Rectal smooth muscle tissue (tissue), 1 donor: Measurements from ENCODE around the gene SLC13A3.

Experiments
- H3K27ac ChIP-seq: one replicate; pipeline ENCODE4 v1.7.0; 2013; ENCODE audit warnings: low read depth, low read length, inconsistent platforms
- H3K27me3 ChIP-seq: one replicate; pipeline ENCODE4 v1.7.0; 2013; ENCODE audit warnings: low read length; ENCODE audit not compliant: control insufficient read depth, insufficient read depth
- H3K36me3 ChIP-seq: one replicate; pipeline ENCODE4 v1.7.0; 2013; ENCODE audit warnings: low read length; ENCODE audit not compliant: control insufficient read depth, insufficient read depth
- H3K4me1 ChIP-seq: one replicate; pipeline ENCODE4 v1.7.0; 2013; ENCODE audit warnings: low read length; ENCODE audit not compliant: control insufficient read depth, insufficient read depth
- H3K4me3 ChIP-seq: one replicate; pipeline ENCODE4 v1.7.0; 2013; ENCODE audit warnings: low read length
- H3K9ac ChIP-seq: one replicate; pipeline ENCODE4 v1.7.0; 2013; ENCODE audit warnings: low read length

Gene SLC13A3

GRCh38 chr20:46636514-46636913 is 14.7 kb downstream of the SLC13A3 start:
- Histone ChIP-seq H3K4me3 (no peak overlapping the region), H3K27me3 (no peaks in the 10 kb centered on the region), H3K36me3 (no peaks in the 10 kb centered on the region), H3K4me1 (no peaks in the 10 kb centered on the region), H3K9ac (no peak overlapping the region), H3K27ac (no peak overlapping the region)

- Histone ChIP-seq H3K27ac (no peak overlapping the region), H3K9ac (no peak overlapping the region), H3K27me3 (no peaks in the 10 kb centered on the region), H3K36me3 (no peaks in the 10 kb centered on the region), H3K4me3 (no peak overlapping the region), H3K4me1 (no peaks in the 10 kb centered on the region)
Observed at GRCh38 chr20:46635514-46636136, 15.6 kb downstream of the SLC13A3 start.

GRCh38 chr20:46634528-46634927 is 16.7 kb downstream of the SLC13A3 start:
- H3K27me3 ChIP-seq: no peaks in the 10 kb centered on the region
- H3K9ac ChIP-seq: no peak overlapping the region
- no peaks in the 10 kb centered on the region for H3K36me3 ChIP-seq
- H3K27ac ChIP-seq: no peak overlapping the region
- no peaks in the 10 kb centered on the region for H3K4me1 ChIP-seq
- H3K4me3 ChIP-seq: no peak overlapping the region

- Histone ChIP-seq H3K27me3 (no peaks in the 10 kb centered on the region), H3K4me3 (no peak overlapping the region), H3K27ac (no peak overlapping the region), H3K9ac (no peak overlapping the region), H3K4me1 (no peaks in the 10 kb centered on the region), H3K36me3 (no peaks in the 10 kb centered on the region)
Observed at GRCh38 chr20:46631874-46632446, 19.3 kb downstream of the SLC13A3 start.

GRCh38 chr20:46631212-46631869 is 19.9 kb downstream of the SLC13A3 start:
- Histone ChIP-seq H3K36me3 (no peaks in the 10 kb centered on the region), H3K4me1 (no peaks in the 10 kb centered on the region), H3K4me3 (no peak overlapping the region), H3K27me3 (no peaks in the 10 kb centered on the region), H3K27ac (no peak overlapping the region), H3K9ac (no peak overlapping the region)

- Histone ChIP-seq H3K9ac (no peak overlapping the region), H3K36me3 (no peaks in the 10 kb centered on the region), H3K4me3 (no peak overlapping the region), H3K27me3 (no peaks in the 10 kb centered on the region), H3K27ac (no peak overlapping the region), H3K4me1 (no peaks in the 10 kb centered on the region)
Observed at GRCh38 chr20:46630306-46630705, 21.0 kb downstream of the SLC13A3 start.

- Histone ChIP-seq H3K9ac (no peak overlapping the region), H3K36me3 (no peaks in the 10 kb centered on the region), H3K4me1 (no peaks in the 10 kb centered on the region), H3K4me3 (no peak overlapping the region), H3K27ac (no peak overlapping the region), H3K27me3 (no peaks in the 10 kb centered on the region)
Observed at GRCh38 chr20:46629341-46629740, 21.9 kb downstream of the SLC13A3 start.

- H3K4me3 ChIP-seq: no peak overlapping the region
- H3K4me1 ChIP-seq: no peaks in the 10 kb centered on the region
- no peaks in the 10 kb centered on the region for H3K36me3 ChIP-seq
- no peak overlapping the region for H3K27ac ChIP-seq
- no peak overlapping the region for H3K9ac ChIP-seq
- no peaks in the 10 kb centered on the region for H3K27me3 ChIP-seq
Observed at GRCh38 chr20:46627234-46627633, 24.0 kb downstream of the SLC13A3 start.

GRCh38 chr20:46626758-46627157 is 24.5 kb downstream of the SLC13A3 start:
- Histone ChIP-seq H3K27ac (no peak overlapping the region), H3K36me3 (no peaks in the 10 kb centered on the region), H3K9ac (no peak overlapping the region), H3K4me1 (no peaks in the 10 kb centered on the region), H3K27me3 (no peaks in the 10 kb centered on the region), H3K4me3 (no peak overlapping the region)

GRCh38 chr20:46625875-46626373 is 25.3 kb downstream of the SLC13A3 start:
- H3K4me1 ChIP-seq: no peaks in the 10 kb centered on the region
- no peaks in the 10 kb centered on the region for H3K36me3 ChIP-seq
- H3K27me3 ChIP-seq: no peaks in the 10 kb centered on the region
- no peak overlapping the region for H3K27ac ChIP-seq
- H3K4me3 ChIP-seq: no peak overlapping the region
- no peak overlapping the region for H3K9ac ChIP-seq

GRCh38 chr20:46624946-46625345 is 26.3 kb downstream of the SLC13A3 start:
- H3K4me1 ChIP-seq: no peaks in the 10 kb centered on the region
- H3K9ac ChIP-seq: no peak overlapping the region
- no peaks in the 10 kb centered on the region for H3K36me3 ChIP-seq
- no peak overlapping the region for H3K4me3 ChIP-seq
- no peak overlapping the region for H3K27ac ChIP-seq
- H3K27me3 ChIP-seq: no peaks in the 10 kb centered on the region

GRCh38 chr20:46622165-46622564 is 29.1 kb downstream of the SLC13A3 start:
- Histone ChIP-seq H3K4me3 (no peak overlapping the region), H3K27ac (no peak overlapping the region), H3K27me3 (no peaks in the 10 kb centered on the region), H3K9ac (no peak overlapping the region), H3K4me1 (no peaks in the 10 kb centered on the region), H3K36me3 (no peaks in the 10 kb centered on the region)

- Histone ChIP-seq H3K36me3 (no peaks in the 10 kb centered on the region), H3K27me3 (no peaks in the 10 kb centered on the region), H3K27ac (no peak overlapping the region), H3K4me3 (no peak overlapping the region), H3K4me1 (no peaks in the 10 kb centered on the region), H3K9ac (no peak overlapping the region)
Observed at GRCh38 chr20:46621492-46621891, 29.8 kb downstream of the SLC13A3 start.
